ENCODE measurements around the gene COL26A1.
"Not testable (repeated sequence)": the region's sequence is repeated elsewhere in the genome, so short reads cannot be mapped to it uniquely, and the experiment has no call there.

COL26A1 gene

GRCh38 chr7:101553771-101554445, 191.2 kb downstream of the COL26A1 start:
- DNase-seq (ENCODE audit: low spot score), result no peak

- DNase-seq (ENCODE audit: low spot score), result no peak
These were observed 192.1 kb downstream of the COL26A1 start for GRCh38 chr7:101554584-101555268.

- no peak for DNase-seq (ENCODE audit: low spot score)
These were observed 192.7 kb downstream of the COL26A1 start for GRCh38 chr7:101555269-101555920.

- no peak for DNase-seq (ENCODE audit: low spot score)
These were observed 193.2 kb downstream of the COL26A1 start for GRCh38 chr7:101555921-101556275.

- no peak for DNase-seq (ENCODE audit: low spot score)
These were observed 193.8 kb downstream of the COL26A1 start for GRCh38 chr7:101556453-101556968.

GRCh38 chr7:101557421-101557820, 194.7 kb downstream of the COL26A1 start:
- DNase-seq (ENCODE audit: low spot score), result no peak

GRCh38 chr7:101557978-101558741, 195.5 kb downstream of the COL26A1 start:
- no peak for DNase-seq (ENCODE audit: low spot score)

- no peak for DNase-seq (ENCODE audit: low spot score)
These were observed 196.2 kb downstream of the COL26A1 start for GRCh38 chr7:101558742-101559325.

- DNase-seq (ENCODE audit: low spot score), result no peak
These were observed 196.9 kb downstream of the COL26A1 start for GRCh38 chr7:101559586-101559985.

GRCh38 chr7:101560021-101560420, 197.3 kb downstream of the COL26A1 start:
- not testable (repeated sequence) for DNase-seq (ENCODE audit: low spot score)

- no peak for DNase-seq (ENCODE audit: low spot score)
These were observed 198.2 kb downstream of the COL26A1 start for GRCh38 chr7:101560856-101561255.

GRCh38 chr7:101561293-101561692, 198.6 kb downstream of the COL26A1 start:
- DNase-seq (ENCODE audit: low spot score), result not testable (repeated sequence)

- no peak for DNase-seq (ENCODE audit: low spot score)
These were observed 200.0 kb downstream of the COL26A1 start for GRCh38 chr7:101562531-101563197.

- no peak for DNase-seq (ENCODE audit: low spot score)
These were observed 200.7 kb downstream of the COL26A1 start for GRCh38 chr7:101563198-101563901.

GRCh38 chr7:101563943-101564777, 201.5 kb downstream of the COL26A1 start:
- no peak for DNase-seq (ENCODE audit: low spot score)

GRCh38 chr7:101564778-101565211, 202.1 kb downstream of the COL26A1 start:
- DNase-seq (ENCODE audit: low spot score), result no peak

GRCh38 chr7:101565601-101566209, 203.0 kb downstream of the COL26A1 start:
- DNase-seq (ENCODE audit: low spot score), result no peak

GRCh38 chr7:101567230-101567629, 204.6 kb downstream of the COL26A1 start:
- DNase-seq (ENCODE audit: low spot score), result no peak

GRCh38 chr7:101572156-101572555, 209.5 kb downstream of the COL26A1 start:
- DNase-seq (ENCODE audit: low spot score), result no peak

Data from AG08395 (cell line).